OCI-LY1 (cell line): ENCODE measurements around the gene BACH2.

Experiments
- CTCF ChIP-seq: fragments of 200-600 bp; sonication (generic), shearing (Covaris generic); IDR thresholded peaks from 2 replicates; pipeline ENCODE4 v1.5.1; 2017; ENCODE audit warnings: mild to moderate bottlenecking, antibody characterized with exemption, low read length, moderate library complexity, mixed read lengths
- EZH2 ChIP-seq: fragments of 200-600 bp; sonication (generic), shearing (Covaris generic); IDR thresholded peaks from 2 replicates; pipeline ENCODE4 v1.8.0; 2017; ENCODE audit warnings: borderline replicate concordance, mixed run types, mild to moderate bottlenecking, antibody characterized with exemption, low read length, moderate library complexity, mixed read lengths

GRCh38 chr6:90118069-90118468 lies 178.6 kb downstream of the BACH2 start:
- TF ChIP-seq CTCF, result no peak
- TF ChIP-seq EZH2, result no peak
